AG10803 (cell line): Measurements from ENCODE around the gene FMO2.

Experiments used
- DNase-seq: peaks from one replicate; pipeline ENCODE4 v3.0.0; 2010; ENCODE audit warnings: low read depth
- H3K4me3 ChIP-seq: 2 replicates; pipeline ENCODE4 v1.5.1; 2011; ENCODE audit warnings: mild to moderate bottlenecking, low read length, control low read depth
- TF ChIP-seq, protein P1 (sequence below): conservative IDR thresholded peaks from 2 replicates; pipeline ENCODE4 v1.5.1; 2011; ENCODE audit warnings: mild to moderate bottlenecking, low read length, control low read depth, inconsistent platforms

The FMO2 gene

DNA sequence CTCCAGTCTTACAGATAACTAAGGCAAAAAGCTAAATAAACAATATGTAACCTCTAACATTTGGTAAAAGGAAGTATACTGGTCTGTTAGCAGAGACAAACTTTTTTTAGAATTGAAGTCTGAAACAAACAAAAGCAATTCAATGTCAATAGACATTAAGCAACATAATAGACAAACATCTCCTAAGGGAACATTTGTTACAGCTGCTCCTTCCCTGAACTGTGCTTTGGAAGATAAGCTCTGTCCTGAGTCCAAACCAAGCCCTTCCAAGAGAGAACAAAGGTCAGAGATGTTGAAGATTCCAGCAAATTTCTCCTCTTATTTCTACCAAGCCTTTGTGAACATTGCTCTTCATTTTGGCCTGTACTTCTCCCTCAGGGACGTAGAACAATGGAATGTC is 25.3 kb downstream of the FMO2 start:
- TF ChIP-seq, protein P1, sequence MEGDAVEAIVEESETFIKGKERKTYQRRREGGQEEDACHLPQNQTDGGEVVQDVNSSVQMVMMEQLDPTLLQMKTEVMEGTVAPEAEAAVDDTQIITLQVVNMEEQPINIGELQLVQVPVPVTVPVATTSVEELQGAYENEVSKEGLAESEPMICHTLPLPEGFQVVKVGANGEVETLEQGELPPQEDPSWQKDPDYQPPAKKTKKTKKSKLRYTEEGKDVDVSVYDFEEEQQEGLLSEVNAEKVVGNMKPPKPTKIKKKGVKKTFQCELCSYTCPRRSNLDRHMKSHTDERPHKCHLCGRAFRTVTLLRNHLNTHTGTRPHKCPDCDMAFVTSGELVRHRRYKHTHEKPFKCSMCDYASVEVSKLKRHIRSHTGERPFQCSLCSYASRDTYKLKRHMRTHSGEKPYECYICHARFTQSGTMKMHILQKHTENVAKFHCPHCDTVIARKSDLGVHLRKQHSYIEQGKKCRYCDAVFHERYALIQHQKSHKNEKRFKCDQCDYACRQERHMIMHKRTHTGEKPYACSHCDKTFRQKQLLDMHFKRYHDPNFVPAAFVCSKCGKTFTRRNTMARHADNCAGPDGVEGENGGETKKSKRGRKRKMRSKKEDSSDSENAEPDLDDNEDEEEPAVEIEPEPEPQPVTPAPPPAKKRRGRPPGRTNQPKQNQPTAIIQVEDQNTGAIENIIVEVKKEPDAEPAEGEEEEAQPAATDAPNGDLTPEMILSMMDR: no peak
- DNase-seq: no peak
- no peak overlapping the region for H3K4me3 ChIP-seq

- no peak overlapping the region for H3K4me3 ChIP-seq
- TF ChIP-seq, protein P1: no peak
- DNase-seq: no peak
Observed at GRCh38 chr1:171212607-171213351, 27.7 kb downstream of the FMO2 start.

GRCh38 chr1:171213559-171214454 is 28.7 kb downstream of the FMO2 start:
- DNase-seq: no peak
- H3K4me3 ChIP-seq: no peak overlapping the region
- TF ChIP-seq, protein P1: 0 out of 2 replicates have a peak, but pooled peaks have one; percentile 3

DNA sequence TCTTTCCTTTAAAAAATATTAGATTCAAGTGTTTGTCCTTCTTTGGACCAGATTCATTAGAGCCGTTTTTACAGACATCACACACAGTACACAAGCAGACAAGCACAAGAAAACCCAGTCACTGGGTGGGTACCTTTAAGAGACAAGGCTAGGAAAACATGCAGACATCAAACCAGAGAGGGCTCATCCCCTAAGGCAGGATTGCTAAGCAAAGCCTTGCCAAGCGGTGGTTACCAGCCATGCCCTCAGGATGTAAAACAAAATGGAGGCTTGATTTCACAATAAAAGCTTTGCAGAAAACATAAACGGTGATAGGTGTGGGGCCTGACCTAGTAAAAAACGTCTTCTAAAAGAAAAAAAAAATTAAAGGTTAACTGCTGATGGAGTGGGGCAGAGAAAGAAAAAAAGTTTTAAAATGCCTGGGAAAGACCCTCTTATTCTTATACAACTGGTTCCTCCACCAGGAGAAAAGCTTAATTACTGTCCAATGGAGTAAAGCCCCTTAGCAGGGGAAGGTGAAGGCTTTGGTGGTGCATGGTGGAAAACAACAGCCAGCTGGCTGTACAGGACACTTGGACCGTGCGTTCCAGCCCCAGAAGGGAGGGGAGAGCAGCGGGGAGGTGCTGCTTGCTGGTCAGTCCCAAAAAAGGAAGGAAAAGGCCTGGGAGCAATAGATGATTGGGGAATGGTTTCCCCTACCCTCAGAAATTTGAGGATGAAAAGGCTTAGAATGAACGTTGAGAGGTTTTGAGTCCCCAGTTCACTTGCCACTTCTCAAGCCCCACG is 32.8 kb downstream of the FMO2 start:
- TF ChIP-seq, protein P1: no peak
- H3K4me3 ChIP-seq: no peak overlapping the region
- DNase-seq: no peak

- TF ChIP-seq, protein P1: no peak
- H3K4me3 ChIP-seq: no peak overlapping the region
- DNase-seq: no peak
Observed at GRCh38 chr1:171218661-171219060, 33.6 kb downstream of the FMO2 start.

DNA sequence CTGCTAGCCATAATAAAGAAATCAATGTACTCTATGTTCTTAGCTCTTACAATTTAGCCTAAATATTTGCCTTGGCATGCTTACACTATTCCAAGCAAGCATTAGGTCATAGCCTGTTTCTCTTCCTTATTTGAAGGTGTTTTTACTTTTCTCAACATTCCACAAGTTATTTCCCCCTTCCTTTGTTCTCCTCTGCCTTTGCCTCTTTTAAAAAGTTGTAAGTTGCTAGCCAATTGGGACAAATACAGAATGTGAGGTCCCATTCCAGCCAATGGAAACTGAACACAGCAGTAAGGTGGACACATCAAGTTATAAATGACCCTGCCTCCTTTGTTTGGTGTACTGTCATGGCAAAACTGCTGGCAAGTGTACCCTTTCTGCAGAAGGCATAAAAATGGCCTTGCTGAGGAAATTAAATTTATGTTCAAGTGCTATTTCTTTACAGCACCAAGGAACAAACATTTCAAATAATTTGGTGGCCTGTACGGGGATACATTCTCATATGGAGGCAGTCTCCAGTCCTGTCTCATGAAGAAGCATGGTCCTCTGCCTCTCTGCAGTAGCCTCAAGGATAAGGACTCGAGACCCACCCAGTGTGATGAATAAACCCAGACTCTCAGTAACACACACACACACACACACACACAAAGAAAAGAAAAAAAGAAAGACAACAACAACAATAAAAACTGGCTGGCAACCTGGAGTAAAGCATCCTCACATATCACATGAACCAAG is 34.4 kb downstream of the FMO2 start:
- no peak overlapping the region for H3K4me3 ChIP-seq
- TF ChIP-seq, protein P1: no peak
- no peak for DNase-seq
